DMS79 treated with DMSO at 0.1 percent for 48 hours (cell line): Measurements from ENCODE around the gene LRRC36.
"Not testable (repeated sequence)": the region's sequence is repeated elsewhere in the genome, so short reads cannot be mapped to it uniquely, and the experiment has no call there.

Experiments used
- DNase-seq: peaks from one replicate; lab custom pipeline; 2025; lab: John Stamatoyannopoulos, UW

Gene LRRC36

DNA sequence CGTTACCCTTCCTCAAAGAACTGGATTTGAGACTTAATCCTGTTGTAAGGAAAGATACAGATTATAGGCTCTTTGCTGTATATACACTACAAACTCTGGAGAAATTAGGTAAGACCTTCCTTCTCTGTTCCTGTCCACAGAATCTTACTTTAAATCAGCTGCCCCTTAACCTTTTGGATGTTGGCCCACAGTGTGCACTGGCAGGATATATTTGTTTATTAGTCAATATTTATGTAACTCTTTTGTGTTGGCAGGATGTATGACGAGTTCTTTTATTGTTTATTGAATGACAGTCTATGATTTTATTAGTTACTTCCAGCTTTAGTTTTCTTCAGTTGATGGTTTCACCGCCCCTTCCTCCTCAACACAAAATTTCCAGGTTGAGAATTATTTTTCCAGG is 19.7 kb downstream of the LRRC36 start:
- no peak for DNase-seq

DNA sequence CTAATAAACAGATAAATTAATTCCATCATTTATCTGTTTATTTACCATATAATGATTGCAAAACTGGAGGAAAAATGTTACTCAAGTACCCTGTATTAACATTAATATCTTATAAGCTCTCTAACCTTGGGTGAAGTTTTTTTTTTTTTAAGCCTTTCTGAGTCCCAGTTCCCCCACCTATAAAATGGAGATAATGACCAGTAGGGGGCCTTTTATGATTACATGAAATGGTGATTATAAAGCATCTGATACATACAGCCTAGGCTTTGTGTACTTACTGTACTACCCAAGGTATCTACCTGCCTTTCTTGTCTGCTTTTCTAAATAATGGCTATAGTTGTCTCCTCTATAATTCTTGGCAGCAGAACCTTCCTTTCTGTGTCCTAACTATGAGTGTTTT is 22.6 kb downstream of the LRRC36 start:
- DNase-seq = no peak

- no peak for DNase-seq
These were observed 23.7 kb downstream of the LRRC36 start for GRCh38 chr16:67350324-67350723.

DNA sequence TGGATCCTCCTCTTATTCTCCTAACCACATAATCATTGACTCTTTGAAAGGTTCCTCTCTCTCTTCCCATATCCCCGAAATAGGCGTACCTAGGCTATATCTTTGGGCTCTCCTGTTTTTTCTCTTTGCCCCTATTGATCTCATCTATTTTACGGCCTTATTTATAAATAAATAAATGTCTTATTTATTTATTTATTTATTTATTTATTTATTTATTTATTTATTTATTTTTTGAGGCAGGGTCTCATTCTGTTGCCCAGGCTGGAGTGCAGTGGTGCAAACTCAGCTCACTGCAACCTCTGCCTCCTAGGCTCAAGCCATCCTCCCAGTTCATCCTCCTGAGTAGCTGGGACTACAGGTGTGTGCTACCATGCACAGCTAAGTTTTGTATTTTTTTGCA is 25.8 kb downstream of the LRRC36 start:
- DNase-seq = not testable (repeated sequence)

DNA sequence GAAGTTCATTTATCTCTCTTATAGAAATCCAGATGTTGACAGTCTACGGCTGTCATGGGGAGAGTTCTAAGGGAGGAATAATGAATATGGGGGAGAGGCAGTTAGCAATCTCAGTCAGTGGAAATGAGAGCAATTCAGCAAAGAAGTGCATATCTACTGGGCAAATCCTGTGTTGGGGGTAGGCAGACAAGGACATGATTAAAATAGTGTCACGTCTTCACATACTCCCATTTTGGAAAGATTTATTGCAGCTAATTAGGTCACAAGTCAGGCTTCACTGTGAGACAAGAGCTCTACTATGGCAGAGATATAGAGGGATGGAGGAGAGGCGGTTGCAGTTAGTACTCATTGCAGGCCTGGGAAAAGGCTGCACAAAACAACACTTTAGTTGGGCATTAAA is 29.8 kb downstream of the LRRC36 start:
- no peak for DNase-seq

- peak; percentile 66 for DNase-seq
These were observed 30.9 kb downstream of the LRRC36 start for GRCh38 chr16:67357561-67357960.

DNA sequence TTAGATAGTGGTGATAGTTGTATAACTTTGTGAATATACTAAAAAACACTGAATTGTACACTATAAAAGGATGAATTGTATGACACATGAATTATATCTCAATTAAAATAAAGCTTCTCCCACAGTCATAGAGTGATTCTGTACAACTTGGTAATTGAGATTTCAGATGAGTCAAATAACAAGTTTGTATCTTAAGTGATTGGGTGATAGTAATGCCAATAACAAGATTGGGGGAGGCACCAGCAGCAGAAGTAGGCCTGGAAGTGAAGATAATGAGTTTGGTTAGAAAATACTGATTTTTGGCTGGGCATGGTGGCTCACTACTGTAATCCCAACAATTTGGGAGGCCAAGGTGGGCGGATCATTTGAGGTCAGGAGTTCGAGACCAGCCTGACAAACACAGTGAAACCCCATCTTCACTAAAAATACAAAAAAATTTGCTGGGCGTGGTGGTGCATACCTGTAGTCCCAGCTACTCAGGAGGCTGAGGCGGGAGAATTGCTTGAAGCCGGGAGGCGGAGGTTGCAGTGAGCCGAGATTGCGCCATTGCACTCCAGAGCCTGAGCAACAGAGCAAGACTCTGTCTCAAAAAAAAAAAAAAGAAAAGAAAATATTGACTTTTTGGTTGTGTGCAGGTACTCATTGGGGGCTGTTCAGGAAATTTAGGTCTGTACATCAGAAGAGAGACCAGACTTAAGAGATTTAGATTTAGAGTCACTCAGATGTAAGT is 33.1 kb downstream of the LRRC36 start:
- DNase-seq = not testable (repeated sequence)

- DNase-seq = no peak
These were observed 34.4 kb downstream of the LRRC36 start for GRCh38 chr16:67361038-67361437.

GRCh38 chr16:67364600-67365235 is 38.1 kb downstream of the LRRC36 start:
- DNase-seq = peak; percentile 65

- no peak for DNase-seq
These were observed 44.0 kb downstream of the LRRC36 start for GRCh38 chr16:67370661-67371060.

GRCh38 chr16:67372664-67373063 is 46.0 kb downstream of the LRRC36 start:
- peak; percentile 2 for DNase-seq

DNA sequence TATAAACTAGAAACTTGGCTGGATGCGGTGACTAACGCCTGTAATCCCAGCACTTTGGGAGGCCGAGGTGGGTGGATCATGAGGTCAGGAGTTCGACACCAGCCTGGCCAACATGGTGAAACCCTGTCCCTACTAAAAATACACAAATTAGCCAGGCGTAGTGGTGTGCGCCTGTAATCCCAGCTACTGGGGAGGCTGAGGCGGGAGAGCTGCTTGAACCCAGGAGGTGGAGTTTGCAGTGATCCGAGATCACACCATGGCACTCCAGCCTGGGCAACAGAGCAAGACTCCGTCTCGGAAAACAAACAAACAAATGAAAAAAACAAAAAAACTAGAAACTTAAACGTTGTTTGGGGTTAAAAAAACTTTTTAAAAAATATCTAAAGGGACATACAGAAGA is 49.4 kb downstream of the LRRC36 start:
- not testable (repeated sequence) for DNase-seq

- no peak for DNase-seq
These were observed 52.0 kb downstream of the LRRC36 start for GRCh38 chr16:67378642-67379041.

GRCh38 chr16:67383284-67383683 is 56.7 kb downstream of the LRRC36 start:
- no peak for DNase-seq

- no peak for DNase-seq
These were observed 58.3 kb downstream of the LRRC36 start for GRCh38 chr16:67384778-67385510.

- DNase-seq = no peak
These were observed 60.3 kb downstream of the LRRC36 start for GRCh38 chr16:67386861-67387455.

GRCh38 chr16:67387479-67388079 is 61.0 kb downstream of the LRRC36 start:
- no peak for DNase-seq

DNA sequence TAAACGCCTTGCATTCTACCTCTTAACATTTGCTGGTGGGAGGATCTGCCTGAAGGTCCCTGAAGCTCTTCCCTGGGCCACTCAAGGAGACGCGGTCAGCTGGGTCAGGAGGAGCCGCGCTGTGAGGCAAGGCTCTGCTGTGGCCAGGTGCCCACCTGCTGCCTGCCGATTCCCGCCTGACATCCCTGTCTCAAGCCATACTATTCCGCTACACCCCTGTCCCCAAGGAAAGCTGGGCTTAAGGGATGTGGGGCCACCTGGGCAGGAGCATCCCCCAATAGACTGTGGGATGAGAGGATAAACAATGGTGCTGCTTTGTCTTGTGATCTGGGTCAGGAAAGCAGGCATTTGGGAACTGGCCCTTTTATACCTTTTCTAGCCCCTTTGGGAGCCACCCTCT is 61.6 kb downstream of the LRRC36 start:
- DNase-seq = no peak

DNA sequence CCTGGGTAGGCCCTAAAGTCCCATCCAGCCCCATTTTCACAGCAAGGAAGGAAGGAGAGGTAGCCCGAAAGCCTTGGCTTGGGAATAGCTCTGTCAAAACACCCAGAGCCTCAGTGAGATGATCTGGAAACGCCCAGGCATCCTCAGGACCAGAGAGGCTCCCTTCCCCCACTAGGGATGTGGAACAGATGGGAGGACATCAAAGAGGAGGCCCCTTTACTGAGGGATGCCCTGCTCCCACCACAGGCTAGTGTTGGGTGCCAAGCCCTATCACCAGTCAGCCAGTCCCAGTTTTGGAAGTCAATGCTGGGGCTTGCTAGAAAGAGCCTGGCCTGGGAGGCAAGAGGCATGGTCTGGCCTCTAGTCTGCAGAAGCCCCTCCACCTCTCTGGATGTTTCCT is 62.0 kb downstream of the LRRC36 start:
- no peak for DNase-seq

- no peak for DNase-seq
These were observed 63.5 kb downstream of the LRRC36 start for GRCh38 chr16:67389911-67390815.

- DNase-seq = no peak
These were observed 64.3 kb downstream of the LRRC36 start for GRCh38 chr16:67390816-67391423.
